ENCODE results near the gene SYT14. TPM values are rescaled to one million over a fixed set of nuclear protein-coding genes. Genes with fewer than 3 reads are reported as not detected.
A peak's percentile ranks its signal among the peaks of the same experiment; 100 is the strongest.
"Not testable (repeated sequence)": the region's sequence is repeated elsewhere in the genome, so short reads cannot be mapped to it uniquely, and the experiment has no call there.

The SYT14 gene
- 1.2 TPM for polyA plus RNA-seq (2013, experiment 1 of 2)
- polyA plus RNA-seq (2013, experiment 2 of 2) = 1.2 TPM

GRCh38 chr1:209937996-209938959 is at the start of gene SYT14:
SYT14 (plus strand) TSS chr1:209938217; CDS start chr1:209938265, 48 bp downstream.
- Histone ChIP-seq H3K9me3 (ENCODE audit: control insufficient read depth, low read length) (no peaks in the 10 kb centered on the region), H3K4me3 (ENCODE audit: extremely low read depth, insufficient read depth, low read length, poor library complexity, severe bottlenecking) (peak within 1 kb of the TSS; percentile 49), H3K4me1 (ENCODE audit: control insufficient read depth, insufficient read depth, low read length, poor library complexity, severe bottlenecking) (no peaks in the 10 kb centered on the region), H3K36me3 (ENCODE audit: control insufficient read depth, insufficient read depth, low read length) (no peaks in the 10 kb centered on the region), H3K27ac (ENCODE audit: low read depth, low read length, severe bottlenecking) (no peak within 1 kb of the TSS)
- 0 to 1% methylated on average over 49 to 69 of the region's 98 CpGs for WGBS, 2 experiments (ENCODE audit: insufficient coverage in 2 of 2)

DNA sequence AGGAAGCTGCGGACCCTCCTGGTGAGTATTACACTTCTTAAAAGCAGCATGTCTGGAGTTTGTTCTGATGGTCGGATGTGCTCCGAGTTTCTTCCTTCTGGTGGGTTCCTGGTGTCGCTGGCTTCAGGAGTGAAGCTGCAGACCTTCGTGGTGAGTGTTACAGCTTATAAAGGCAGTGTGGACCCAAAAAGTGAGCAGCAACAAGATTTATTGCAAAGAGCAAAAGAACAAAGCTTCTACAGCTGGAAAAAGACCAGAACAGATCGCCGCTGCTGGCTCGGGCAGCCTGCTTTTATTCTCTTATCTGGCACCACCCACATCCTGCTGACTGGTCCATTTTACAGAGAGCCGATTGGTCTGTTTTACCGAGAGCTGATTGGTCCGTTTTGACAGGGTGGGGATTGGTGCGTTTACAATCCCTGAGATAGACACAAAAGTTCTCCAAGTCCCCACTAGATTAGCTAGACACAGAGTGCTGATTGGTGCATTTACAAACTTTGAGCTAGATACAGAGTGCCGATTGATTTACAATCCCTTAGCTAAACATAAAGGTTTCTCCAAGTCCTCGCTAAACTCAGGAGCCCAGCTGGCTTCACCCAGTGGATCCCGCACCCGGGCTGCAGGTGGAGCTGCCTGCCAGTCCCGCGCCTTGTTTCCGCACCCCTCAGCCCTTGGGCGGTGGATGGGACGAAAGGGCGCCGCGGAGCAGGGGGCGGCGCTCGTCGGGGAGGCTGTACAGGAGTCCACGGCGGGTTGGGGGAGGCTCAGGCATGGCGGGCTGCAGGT is 49.5 kb upstream of the SYT14 start:
- H3K27ac ChIP-seq (ENCODE audit: low read depth, low read length, severe bottlenecking); H3K36me3 ChIP-seq (ENCODE audit: control insufficient read depth, insufficient read depth, low read length); H3K4me3 ChIP-seq (ENCODE audit: extremely low read depth, insufficient read depth, low read length, poor library complexity, severe bottlenecking); H3K9me3 ChIP-seq (ENCODE audit: control insufficient read depth, low read length): not testable (repeated sequence)
- H3K4me1 ChIP-seq (ENCODE audit: control insufficient read depth, insufficient read depth, low read length, poor library complexity, severe bottlenecking) = peaks cover 15% of the 10 kb centered on the region
- WGBS, 2 experiments (ENCODE audit: insufficient coverage in 2 of 2) = 93 to 94% methylated on average over 24 to 29 of the region's 31 CpGs

DNA sequence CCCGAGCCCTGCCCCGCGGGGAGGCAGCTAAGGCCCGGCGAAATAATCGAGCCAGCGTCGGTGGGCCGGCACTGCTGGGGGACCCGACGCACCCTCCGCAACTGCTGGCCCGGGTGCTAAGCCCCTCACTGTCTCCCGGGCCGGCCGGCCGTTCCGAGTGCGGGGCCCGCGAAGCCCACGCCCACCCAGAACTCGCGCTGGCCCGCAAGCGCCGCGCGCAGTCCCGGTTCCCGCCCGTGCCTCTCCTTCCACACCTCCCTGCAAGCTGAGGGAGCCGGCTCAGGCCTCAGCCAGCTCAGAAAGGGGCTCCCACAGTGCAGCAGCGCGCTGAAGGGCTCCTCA is 49.0 kb upstream of the SYT14 start:
- Histone ChIP-seq H3K4me1 (ENCODE audit: control insufficient read depth, insufficient read depth, low read length, poor library complexity, severe bottlenecking) (peaks cover 9% of the 10 kb centered on the region), H3K9me3 (ENCODE audit: control insufficient read depth, low read length) (no peaks in the 10 kb centered on the region), H3K36me3 (ENCODE audit: control insufficient read depth, insufficient read depth, low read length) (no peaks in the 10 kb centered on the region), H3K4me3 (ENCODE audit: extremely low read depth, insufficient read depth, low read length, poor library complexity, severe bottlenecking) (no peak overlapping the region), H3K27ac (ENCODE audit: low read depth, low read length, severe bottlenecking) (no peak overlapping the region)
- WGBS, 2 experiments (ENCODE audit: insufficient coverage in 2 of 2) = 96 to 97% methylated on average over 17 to 33 of the region's 35 CpGs

- Histone ChIP-seq H3K36me3 (ENCODE audit: control insufficient read depth, insufficient read depth, low read length) (no peaks in the 10 kb centered on the region), H3K4me1 (ENCODE audit: control insufficient read depth, insufficient read depth, low read length, poor library complexity, severe bottlenecking) (peaks cover 8% of the 10 kb centered on the region), H3K27ac (ENCODE audit: low read depth, low read length, severe bottlenecking) (no peak overlapping the region), H3K4me3 (ENCODE audit: extremely low read depth, insufficient read depth, low read length, poor library complexity, severe bottlenecking) (no peak overlapping the region), H3K9me3 (ENCODE audit: control insufficient read depth, low read length) (no peaks in the 10 kb centered on the region)
- no CpG with 5 or more reads among the region's 3 CpGs for WGBS, 2 experiments (ENCODE audit: insufficient coverage in 2 of 2)
These were observed 47.2 kb upstream of the SYT14 start for GRCh38 chr1:209890641-209891330.

GRCh38 chr1:209893751-209894150 is 44.3 kb upstream of the SYT14 start:
- H3K9me3 ChIP-seq (ENCODE audit: control insufficient read depth, low read length) = no peaks in the 10 kb centered on the region
- no peaks in the 10 kb centered on the region for H3K36me3 ChIP-seq (ENCODE audit: control insufficient read depth, insufficient read depth, low read length)
- no peak overlapping the region for H3K4me3 ChIP-seq (ENCODE audit: extremely low read depth, insufficient read depth, low read length, poor library complexity, severe bottlenecking)
- H3K27ac ChIP-seq (ENCODE audit: low read depth, low read length, severe bottlenecking) = no peak overlapping the region
- peaks cover 17% of the 10 kb centered on the region for H3K4me1 ChIP-seq (ENCODE audit: control insufficient read depth, insufficient read depth, low read length, poor library complexity, severe bottlenecking)
- WGBS, 2 experiments (ENCODE audit: insufficient coverage in 2 of 2) = 96 to 100% methylated on average over 2 to 4 of the region's 6 CpGs

DNA sequence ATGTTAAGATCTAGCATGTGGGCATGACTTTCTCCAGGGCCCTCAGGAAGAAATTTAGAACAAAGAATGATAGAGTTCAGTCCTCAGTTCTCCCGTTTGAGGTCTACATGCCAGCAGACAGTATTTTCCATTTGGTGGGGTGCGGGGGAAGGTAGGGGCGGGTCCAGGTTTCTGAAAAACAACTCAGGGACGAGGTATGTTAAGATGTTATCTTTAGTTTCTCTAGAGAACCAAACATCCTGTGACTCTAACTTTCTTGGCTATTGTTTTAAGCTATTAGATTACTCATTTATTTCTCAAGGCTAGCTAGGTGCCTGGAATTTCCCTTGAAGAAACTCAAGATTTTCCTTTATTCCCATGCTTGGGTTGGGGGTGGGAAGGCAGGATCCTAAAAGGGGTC is 42.3 kb upstream of the SYT14 start:
- Histone ChIP-seq H3K27ac (ENCODE audit: low read depth, low read length, severe bottlenecking) (peak overlapping the region; percentile 65), H3K4me3 (ENCODE audit: extremely low read depth, insufficient read depth, low read length, poor library complexity, severe bottlenecking) (no peak overlapping the region), H3K4me1 (ENCODE audit: control insufficient read depth, insufficient read depth, low read length, poor library complexity, severe bottlenecking) (peaks cover 17% of the 10 kb centered on the region), H3K9me3 (ENCODE audit: control insufficient read depth, low read length) (no peaks in the 10 kb centered on the region), H3K36me3 (ENCODE audit: control insufficient read depth, insufficient read depth, low read length) (no peaks in the 10 kb centered on the region)
- 71 to 73% methylated on average over 1 to 2 of the region's 4 CpGs for WGBS, 2 experiments (ENCODE audit: insufficient coverage in 2 of 2)

- peaks cover 17% of the 10 kb centered on the region for H3K4me1 ChIP-seq (ENCODE audit: control insufficient read depth, insufficient read depth, low read length, poor library complexity, severe bottlenecking)
- no CpG with 5 or more reads among the region's 4 CpGs for WGBS, 2 experiments (ENCODE audit: insufficient coverage in 2 of 2)
- H3K27ac ChIP-seq (ENCODE audit: low read depth, low read length, severe bottlenecking) = peak overlapping the region; percentile 65
These were observed 41.7 kb upstream of the SYT14 start for GRCh38 chr1:209896346-209896745.

GRCh38 chr1:209898271-209898670 is 39.7 kb upstream of the SYT14 start:
- not testable (repeated sequence) for H3K27ac ChIP-seq (ENCODE audit: low read depth, low read length, severe bottlenecking); H3K36me3 ChIP-seq (ENCODE audit: control insufficient read depth, insufficient read depth, low read length); H3K4me3 ChIP-seq (ENCODE audit: extremely low read depth, insufficient read depth, low read length, poor library complexity, severe bottlenecking); H3K9me3 ChIP-seq (ENCODE audit: control insufficient read depth, low read length)
- H3K4me1 ChIP-seq (ENCODE audit: control insufficient read depth, insufficient read depth, low read length, poor library complexity, severe bottlenecking) = peaks cover 20% of the 10 kb centered on the region
- 100% methylated on average over 3 to 4 of the region's 6 CpGs for WGBS, 2 experiments (ENCODE audit: insufficient coverage in 2 of 2)

More at GRCh38 chr1:209896346-209896745, 41.7 kb upstream of the SYT14 start:
- Histone ChIP-seq H3K4me3 (ENCODE audit: extremely low read depth, insufficient read depth, low read length, poor library complexity, severe bottlenecking) (no peak overlapping the region), H3K36me3 (ENCODE audit: control insufficient read depth, insufficient read depth, low read length) (no peaks in the 10 kb centered on the region), H3K9me3 (ENCODE audit: control insufficient read depth, low read length) (no peaks in the 10 kb centered on the region)

- H3K27ac ChIP-seq (ENCODE audit: low read depth, low read length, severe bottlenecking); H3K9me3 ChIP-seq (ENCODE audit: control insufficient read depth, low read length); H3K4me3 ChIP-seq (ENCODE audit: extremely low read depth, insufficient read depth, low read length, poor library complexity, severe bottlenecking); H3K36me3 ChIP-seq (ENCODE audit: control insufficient read depth, insufficient read depth, low read length): not testable (repeated sequence)
- peaks cover 20% of the 10 kb centered on the region for H3K4me1 ChIP-seq (ENCODE audit: control insufficient read depth, insufficient read depth, low read length, poor library complexity, severe bottlenecking)
- WGBS, 2 experiments (ENCODE audit: insufficient coverage in 2 of 2) = 98% methylated on average over 9 to 10 of the region's 21 CpGs
These were observed 39.2 kb upstream of the SYT14 start for GRCh38 chr1:209898851-209899250.

DNA sequence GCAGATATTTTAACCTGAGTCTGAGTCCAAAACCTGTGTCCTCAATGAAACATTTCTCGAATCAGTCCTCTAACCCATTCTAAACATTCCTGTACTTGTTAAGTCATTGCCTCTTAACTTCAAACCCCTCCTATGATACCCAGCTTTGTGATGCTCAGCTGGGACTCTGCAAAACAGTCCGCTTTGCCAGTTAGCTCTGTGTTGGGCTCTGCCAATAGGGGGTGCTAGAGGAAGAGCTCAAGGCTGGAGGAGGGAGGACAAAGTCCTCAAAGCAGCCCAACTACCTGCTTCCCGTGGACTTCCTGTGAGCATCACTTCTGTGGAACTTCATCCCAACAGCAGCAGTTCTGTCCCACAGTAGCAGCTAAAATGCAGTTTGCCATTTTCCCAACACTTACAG is 38.1 kb upstream of the SYT14 start:
- H3K27ac ChIP-seq (ENCODE audit: low read depth, low read length, severe bottlenecking) = no peak overlapping the region
- no peaks in the 10 kb centered on the region for H3K36me3 ChIP-seq (ENCODE audit: control insufficient read depth, insufficient read depth, low read length)
- peaks cover 15% of the 10 kb centered on the region for H3K4me1 ChIP-seq (ENCODE audit: control insufficient read depth, insufficient read depth, low read length, poor library complexity, severe bottlenecking)
- 45 to 77% methylated on average over 1 to 3 of the region's 3 CpGs for WGBS, 2 experiments (ENCODE audit: insufficient coverage in 2 of 2)
- H3K9me3 ChIP-seq (ENCODE audit: control insufficient read depth, low read length) = no peaks in the 10 kb centered on the region
- H3K4me3 ChIP-seq (ENCODE audit: extremely low read depth, insufficient read depth, low read length, poor library complexity, severe bottlenecking) = no peak overlapping the region

Measured in mesodermal cell (in vitro differentiated cells).